Bone marrow (tissue), 2 donors: ENCODE results near the gene TMTC2.

Experiments
- DNase-seq, 2 donors: peaks; one replicate each; lab custom pipeline; 2025; lab: John Stamatoyannopoulos, UW

Gene TMTC2

DNA sequence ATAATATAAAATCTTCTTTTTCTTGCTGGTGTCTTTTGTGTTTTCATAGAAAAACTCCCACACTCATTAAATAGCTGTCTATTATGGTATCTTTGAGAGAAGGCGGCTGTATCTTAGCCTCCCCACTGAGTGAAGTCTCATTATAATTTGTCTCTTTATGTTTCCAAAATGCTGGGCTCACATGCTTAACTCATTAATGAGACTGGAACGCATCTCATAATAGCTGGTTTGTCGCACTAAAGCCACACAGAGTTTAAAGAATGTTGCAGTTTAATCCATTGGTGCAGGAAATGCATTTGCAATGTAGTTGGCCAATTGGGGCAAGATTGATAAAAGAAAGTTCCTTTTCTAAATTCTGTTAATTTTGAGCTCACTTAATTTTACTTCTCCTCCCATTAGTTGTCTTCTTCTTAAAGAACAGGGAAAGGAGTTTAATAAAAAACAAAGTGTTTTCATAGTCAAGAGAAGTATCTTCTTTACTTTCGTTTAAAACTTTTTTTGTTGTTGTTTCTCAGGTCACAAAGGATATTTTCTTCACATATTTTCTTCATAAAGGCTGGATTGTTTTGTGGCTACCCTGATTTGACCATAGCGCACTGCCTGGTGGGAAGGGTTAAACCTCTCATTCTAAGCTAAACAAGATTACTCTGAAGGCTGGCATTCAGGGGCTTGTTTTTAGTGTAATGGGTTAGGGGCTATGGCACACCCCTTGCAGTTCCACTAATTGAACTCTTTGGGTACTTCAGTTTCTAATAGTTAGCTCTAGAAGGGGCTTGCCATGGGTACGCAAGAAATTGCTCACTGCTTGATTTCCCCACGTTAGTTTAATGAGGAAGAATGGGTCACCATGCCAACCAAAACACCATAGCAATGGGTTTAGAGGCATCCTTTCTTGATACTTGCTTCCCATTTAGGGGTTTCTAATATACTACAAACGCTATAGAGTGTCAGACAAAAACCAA, 197.0 kb downstream of the TMTC2 start:
- DNase-seq, result no peak

DNA sequence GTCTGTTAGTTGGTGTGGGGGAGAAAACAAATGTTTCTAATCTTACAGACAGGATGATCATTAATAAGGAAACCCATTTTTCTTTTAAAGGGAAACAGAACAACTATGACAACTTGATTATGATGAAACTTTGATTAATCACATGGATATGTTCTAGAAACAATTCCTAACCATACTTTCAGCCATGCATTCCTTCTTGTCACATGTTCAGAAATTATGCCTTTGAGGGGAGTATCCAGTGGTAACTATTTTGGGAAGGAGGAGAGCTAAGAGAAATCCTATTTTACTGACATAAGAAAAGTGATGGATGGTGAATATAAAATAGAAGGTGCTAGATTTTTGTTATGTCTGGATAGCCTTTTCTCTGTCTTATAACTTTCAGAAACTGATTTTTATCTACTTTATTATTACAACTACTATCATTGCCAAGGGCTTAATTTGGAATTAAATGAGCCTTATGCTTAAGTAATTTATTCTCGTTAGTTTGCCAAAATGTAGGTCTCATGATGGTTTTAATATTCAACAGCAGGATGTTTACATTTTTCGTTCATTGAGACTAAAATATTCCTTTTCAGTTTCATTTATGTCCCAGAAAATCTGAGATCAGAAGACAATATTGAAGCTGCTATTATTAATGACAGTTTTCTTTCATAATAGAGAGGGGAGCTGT, 200.1 kb downstream of the TMTC2 start:
- DNase-seq, result no peak

DNA sequence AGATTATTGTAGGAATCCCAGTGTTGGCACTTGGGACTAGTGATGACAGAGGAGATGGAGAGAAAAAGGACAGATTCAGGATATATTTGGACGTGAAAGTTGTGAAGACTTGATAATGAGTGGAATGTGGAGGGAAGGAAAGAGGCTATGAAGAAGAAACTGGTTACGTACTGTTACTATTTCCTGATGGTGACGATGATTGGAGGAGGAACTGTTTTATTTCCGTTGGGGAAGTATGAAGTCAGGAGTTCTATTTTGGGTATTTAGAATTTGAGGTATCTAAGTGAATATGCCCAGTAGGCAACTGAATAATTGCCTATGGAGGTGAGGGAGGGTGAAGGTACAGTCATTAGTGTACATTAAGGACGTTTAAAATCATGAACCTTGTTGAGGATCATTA, 207.2 kb downstream of the TMTC2 start:
- DNase-seq, result no peak

DNA sequence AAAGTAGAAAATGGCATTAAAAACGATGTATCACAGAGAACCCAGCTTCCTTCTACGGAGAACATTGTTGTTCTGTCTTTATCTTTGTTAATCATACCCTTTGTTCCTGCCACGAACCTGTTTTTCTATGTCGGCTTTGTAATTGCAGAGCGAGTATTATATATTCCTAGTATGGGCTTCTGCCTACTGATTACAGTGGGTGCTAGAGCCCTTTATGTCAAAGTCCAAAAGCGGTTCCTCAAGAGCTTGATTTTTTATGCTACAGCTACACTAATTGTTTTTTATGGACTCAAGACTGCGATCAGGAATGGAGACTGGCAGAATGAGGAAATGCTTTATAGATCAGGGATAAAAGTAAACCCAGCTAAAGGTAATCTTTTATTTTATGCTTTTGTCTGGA, 209.6 kb downstream of the TMTC2 start:
- no peak for DNase-seq

DNA sequence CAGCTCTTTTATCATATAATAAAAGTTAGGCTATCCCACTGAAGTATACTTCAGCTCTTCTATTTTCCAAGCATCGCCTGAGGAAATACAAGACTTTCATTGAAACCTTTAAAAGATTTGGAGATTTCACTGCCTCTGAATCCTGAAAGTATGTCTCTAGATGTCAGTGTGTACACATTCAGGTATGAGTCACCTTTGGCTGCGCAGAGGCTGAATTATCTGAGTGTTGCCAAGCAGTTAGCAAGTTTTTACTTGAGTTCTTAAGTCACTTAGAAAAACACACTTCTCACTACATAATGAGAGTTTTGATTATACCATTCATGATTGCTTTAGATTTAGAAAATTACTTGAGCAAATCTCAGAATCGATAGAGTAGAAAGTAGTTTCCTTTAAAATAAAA, 210.3 kb downstream of the TMTC2 start:
- no peak for DNase-seq

DNA sequence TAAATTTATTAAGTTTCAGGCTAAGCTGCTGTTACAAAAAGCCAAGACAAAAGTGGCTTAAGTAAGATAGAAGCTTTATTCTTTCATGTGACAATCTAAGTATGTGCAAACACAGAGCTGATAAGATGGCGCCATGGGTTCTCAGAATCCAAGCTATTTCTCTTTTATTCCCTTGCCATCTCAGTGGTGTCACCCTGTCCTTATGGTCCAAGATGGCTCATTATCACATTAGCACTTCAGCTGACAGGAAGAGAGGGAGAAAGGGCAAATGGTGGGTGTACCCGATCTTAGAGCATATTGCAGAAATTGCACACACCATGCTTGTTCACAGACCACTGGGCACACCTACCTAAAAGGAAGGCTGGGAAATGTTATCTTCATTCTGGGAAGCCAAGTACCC, 211.7 kb downstream of the TMTC2 start:
- no peak for DNase-seq

DNA sequence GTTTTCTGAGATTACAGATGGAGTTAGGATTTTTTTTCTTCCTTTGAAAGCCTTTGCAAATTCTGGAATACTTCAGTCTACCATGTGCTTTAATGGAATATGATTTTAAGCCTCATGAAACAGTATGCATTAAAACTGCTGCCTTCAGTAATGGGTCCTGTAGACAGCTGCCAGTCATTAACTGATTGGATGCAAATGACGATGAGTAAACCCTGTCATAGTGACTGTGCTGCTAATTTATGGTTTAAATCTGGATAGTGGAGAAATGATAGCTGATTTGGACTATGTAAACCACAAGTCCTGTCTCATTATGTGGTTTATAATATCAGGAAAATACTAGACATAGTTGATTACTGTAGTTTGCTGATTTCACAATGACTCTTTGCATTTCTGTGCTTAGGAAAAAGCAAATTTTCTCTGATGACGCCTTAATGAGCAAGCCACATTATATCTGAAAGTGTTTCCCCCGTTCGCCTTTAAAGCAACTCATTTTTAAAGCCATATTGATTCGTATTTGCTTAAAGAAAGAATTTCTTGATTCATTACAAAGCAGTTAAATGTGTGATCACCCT, 217.6 kb downstream of the TMTC2 start:
- DNase-seq, result no peak

DNA sequence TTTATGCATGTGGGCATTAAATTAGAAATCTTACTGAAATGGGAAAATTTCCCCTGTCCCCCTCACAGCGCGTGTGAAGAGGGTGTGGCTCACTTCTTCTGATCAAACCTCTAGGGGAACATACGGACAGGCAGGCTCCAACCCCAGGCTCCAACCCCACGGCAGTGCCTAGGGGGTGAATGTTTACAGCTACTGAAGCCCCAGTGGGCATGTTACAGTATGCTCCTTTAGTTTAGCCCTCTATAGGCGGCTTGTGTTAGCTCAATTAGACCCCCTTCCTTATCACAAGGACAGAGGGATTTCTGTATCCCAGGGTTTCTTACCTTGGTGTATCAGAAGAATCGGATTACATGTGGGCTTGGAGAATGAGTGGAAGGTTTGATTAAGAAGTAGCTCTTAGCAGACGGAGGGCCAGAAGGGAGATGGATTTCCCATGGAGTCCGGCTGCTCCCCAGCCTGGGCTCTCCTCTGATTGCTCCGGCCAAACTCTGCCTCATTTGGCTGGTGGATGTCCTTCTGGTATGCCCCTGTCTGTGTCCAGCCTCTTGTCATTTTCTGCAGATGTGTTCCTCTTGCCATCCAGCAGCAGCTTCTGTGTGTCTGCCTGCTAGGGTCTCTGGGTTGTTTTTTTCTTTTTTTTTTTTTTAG, 223.7 kb downstream of the TMTC2 start:
- no peak for DNase-seq

DNA sequence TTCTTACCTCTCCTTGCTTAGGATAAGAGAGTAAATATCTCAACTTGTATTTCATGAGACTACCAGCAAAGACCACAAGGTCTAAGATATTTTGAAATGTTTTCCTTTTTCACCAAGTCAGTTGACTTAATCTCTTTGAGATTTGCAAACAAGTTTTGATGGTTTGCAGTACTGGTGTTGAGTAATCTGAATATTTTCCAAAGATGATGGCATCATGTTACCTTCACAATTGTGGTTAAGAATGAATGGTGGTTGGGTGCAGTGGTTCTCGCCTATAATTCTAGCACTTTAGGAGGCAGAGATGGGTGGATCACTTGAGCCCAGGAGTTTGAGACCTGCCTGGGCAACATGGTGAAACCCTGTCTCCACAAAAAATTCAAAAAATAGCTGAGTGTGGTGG, 225.7 kb downstream of the TMTC2 start:
- no peak for DNase-seq

DNA sequence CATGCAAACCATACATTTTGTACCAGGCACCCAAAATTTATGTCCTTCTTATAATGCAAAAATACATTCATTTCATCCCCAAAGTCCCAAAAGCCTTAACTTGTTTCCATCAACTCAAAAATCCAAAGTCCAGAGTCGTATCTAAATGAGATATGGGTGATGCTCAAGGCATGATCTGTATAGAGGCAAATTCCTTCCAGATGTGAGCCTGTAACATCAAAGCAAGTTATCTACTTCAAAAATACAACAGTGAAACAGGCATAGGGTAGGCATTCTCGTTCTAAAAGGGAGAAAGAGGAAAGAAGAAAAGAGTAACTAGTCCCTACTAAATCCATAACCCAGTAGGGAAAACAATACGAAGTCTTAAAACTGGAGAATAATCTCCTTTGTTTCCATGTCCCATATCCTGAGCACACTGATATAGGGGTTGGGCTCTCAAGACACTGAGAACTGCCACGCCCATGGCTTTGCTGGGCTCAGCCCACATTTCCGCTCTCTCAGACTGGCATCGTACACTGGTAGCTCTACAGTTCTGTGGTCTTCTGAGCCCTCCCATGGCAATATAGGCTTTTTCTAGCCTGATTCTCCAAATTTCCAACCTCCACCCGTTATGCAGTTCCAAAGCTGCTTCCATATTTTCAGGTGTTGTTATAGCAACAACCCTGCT, 232.8 kb downstream of the TMTC2 start:
- no peak for DNase-seq

DNA sequence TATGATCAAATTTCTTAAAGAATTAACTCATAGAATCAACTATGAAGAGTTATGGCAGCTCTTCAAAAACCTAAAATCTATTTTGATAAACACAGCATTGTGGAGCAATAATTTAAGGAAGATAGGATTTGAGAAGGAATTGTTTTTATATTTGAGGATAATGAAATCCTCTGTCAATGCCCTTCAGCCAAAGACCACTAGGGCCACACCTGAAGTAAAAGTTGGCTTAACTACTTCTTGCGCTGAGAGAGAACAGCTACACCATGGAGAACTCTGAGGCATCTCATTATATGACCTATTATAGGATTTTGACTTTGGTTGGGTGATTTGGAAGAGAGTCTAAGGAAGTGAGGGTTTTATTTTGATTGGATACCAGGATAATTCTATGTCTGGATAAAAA, 237.2 kb downstream of the TMTC2 start:
- DNase-seq, result no peak

DNA sequence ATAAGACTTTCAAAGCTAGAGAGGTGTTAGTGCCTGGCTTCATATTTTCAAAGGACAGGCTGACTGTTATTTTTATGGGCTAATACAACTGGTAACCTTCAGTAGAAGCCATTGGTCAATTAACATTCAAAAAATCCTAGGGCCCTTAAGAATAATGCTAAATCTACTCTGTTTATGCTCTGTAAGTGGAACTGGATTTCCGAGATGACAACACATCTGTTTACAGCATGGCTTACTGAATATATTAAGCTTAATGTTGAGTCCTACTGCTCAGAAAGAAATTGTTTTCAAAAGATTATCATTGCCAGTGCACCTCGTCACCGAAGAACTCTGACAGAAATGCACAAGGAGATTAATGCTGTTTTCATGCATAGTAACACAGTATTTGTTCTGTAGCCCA, 239.9 kb downstream of the TMTC2 start:
- DNase-seq, result no peak

DNA sequence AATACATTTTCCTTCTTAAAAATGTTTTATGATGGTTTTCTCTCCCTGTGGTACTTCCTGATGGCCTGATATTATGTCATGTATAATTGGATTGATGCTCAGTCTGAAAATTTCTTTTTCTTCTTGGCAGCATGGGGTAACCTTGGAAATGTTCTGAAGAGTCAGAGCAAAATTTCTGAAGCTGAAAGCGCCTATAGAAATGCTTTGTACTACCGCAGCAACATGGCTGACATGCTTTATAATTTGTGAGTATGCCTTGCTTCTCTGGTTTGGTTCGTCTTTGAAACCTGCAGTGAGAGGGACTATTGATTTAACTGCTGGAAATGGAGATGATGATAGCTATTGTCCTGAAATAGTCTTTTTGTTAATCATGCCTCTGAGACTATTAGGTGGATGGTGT, 243.6 kb downstream of the TMTC2 start:
- DNase-seq, result no peak

DNA sequence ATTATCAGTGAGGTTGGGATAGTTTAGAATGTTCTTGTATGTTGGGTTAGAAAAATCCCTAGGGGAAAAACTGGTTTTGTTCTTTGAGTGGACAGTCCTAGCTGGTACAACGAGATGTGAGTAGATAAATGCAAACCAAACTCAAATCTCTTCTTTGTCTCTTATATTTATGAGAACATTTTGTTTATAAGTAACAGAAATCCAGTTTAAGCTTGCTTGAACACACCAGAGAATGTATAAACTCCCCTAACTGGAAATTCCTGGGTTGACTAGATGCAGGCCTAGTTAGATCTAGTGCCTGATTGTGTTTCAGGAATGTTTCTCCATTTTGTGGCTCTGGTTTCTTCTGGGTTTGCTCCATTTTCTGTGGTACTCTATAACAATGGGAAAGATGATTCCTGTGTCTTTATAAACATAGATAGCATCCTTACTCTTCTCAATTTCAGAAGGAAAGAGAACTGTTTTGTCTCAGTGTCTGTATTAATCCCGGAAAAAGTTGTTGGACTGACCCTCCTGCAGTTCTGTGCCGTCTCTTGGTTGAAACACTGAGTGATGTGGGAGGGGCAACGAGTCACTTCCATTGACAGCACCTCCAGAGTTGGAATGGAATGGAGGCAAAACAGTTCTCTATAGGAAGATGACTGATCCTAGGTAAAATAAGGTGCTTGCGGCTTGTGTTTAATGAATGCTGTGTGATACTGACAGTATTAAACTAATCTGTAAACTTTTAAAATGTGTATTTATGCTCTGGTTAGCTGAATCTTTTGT, 244.8 kb downstream of the TMTC2 start:
- no peak for DNase-seq

DNA sequence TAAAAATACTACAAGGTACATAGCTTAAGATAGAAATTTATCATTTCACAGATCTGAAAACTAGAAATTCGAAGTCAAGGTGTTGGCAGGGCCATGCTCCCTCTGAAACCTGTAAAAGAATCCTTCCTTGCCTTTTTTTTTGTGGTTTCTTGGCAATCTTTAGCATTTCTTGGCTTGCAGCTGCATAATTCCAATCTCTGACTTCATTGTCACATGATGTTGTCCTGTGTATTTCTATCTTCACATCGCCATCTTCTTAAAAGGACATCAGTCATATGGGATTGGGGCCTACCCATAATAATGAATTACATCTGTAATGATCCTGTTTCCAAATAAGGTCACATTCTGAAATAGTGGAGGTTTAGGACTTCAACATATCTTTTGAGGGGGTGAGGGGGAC, 250.4 kb downstream of the TMTC2 start:
- DNase-seq, result no peak

DNA sequence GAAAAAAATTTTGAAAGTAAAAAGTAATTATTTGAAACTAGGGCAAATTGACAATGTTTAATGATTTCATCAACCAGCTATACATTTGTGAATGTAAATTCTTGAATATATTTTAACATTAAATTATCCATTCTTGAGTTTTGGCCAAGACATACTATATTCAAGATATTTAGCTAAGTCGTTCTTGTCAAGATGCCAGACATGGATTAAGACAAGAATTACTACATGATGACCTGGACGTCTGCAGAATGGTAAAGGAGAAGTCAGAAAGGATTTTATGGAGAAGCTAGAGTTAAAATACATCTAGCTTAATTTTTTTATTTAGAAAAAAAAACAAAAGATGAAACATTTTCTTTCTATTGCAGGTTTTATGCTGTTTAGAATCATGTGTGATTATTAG, 255.8 kb downstream of the TMTC2 start:
- no peak for DNase-seq

DNA sequence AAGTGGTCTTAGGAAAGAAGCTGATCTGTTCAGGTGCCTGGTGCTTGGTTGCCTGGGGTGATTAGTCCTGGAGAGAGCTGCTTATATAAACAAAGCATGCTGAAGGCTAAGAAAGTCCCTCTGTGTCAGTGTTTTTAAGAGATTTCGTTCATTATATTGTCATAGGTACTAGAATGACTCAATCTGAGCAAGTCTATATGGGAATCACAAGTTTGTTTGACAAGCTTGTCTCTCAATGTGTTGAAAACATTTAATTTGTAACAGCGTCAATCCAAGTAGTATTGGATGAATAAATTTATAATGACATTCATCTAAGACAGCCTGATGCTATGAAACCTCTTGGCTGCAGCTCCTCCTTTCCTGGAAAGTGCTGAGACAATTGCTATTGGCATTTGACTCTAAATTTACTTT, 256.3 kb downstream of the TMTC2 start:
- DNase-seq, result no peak

DNA sequence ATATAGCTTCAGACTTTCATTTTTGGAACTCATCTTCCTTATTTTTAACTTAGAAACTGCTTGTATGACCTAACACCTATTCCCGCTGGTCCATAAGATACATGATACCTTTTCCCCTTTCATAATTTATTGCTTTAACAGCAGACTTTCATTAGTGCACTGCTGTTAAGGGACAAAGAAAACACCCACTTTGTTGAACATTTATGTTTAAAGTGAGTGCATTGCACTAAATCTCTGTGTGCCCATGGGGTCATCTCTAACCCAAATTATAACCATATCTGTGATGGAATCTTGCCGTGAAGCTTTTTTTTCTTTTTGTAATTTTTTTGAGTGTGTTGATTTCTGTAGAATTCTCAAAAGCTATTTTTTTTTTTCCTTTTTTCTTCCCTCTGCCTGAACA, 261.8 kb downstream of the TMTC2 start:
- no peak for DNase-seq

DNA sequence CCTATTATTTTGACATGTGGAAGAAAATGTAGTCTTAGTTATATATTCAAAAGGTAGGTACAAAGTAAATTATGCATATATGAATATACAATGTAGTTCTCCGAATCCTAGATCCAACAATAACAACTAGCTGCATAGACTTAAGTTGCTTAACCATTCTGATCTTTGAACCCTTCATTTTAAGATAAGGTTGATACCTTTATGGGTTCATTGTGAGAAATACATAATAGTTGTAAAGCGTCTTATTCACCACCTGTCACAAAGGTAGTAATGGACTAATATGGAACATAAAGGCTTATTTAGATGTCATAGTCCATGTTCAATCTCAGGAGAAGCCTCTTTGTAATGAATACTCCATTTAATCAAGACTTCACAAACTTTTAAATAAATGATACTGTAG, 263.6 kb downstream of the TMTC2 start:
- DNase-seq, result no peak

DNA sequence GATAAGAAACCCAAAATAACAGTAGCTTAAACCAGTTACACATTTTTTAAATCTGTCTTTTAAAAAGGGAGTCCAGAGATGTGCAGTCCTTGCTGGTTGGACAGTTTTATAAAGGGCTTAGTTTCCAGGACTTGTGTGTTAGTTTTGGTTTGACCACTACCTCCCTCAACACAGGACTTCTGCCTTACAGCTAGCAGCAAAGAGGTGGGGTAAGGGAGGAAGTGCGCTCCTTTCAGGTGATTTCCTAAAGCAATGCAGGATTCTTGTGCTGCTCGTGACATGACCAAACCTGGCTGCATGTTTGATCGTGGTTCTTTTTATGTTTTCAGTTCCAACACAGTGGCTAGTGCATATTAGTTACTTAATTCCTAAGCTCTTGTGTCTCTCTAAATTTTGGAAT, 266.2 kb downstream of the TMTC2 start:
- DNase-seq, result no peak

DNA sequence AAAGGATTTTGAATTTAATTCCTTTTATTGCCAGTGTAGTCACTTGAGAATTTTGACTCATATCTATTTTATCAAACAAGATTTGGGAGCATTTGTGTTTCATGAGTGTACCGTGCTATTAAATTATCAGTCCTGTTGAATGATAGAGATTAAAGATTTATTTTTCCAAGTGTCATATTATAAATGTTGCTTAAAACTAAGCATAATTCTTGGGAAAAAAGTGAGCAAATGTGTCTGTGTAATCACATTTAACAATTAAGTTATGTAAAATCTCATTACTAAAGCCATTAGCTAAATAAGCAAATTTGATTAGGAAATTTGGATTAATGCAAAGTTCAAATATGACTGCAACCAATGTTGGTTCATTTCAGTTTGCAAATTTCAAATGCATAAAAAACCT, 266.7 kb downstream of the TMTC2 start:
- DNase-seq, result no peak
